ENCODE results near the gene MMP25.
"Not testable (repeated sequence)": the region's sequence is repeated elsewhere in the genome, so short reads cannot be mapped to it uniquely, and the experiment has no call there.

The MMP25 gene

DNA sequence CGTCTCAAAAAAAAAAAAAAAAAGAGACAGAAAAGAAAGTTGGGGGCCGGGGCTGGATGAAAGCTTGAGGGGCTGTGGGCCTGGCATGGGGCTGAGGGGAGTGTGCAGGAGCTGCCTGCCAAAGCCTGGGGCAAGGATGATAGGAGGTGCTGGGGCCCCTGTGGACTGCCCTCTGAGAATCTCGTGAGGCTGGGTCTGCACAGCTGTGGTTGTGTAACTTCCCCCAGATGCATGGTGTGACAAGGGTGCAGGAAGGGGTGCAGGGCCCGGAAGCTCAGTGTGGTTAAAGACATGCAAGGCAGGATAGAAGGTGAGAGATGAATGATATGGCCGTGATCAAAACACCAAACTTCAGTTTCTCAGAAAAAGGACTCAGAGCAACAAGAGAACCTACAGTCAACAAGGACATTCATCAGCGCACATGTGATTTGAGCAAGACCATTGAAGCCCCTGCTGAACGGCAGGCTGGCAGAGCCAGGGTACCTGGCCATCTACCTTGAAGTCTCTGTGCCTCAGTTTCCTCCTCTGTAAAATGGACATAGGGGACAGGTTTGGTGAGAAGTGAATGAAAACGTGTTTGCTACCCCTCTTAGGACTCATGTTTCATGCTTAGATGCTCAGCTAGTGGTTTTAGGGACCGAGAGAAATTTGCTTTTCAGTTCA, 28.6 kb downstream of the MMP25 start:
- no peak for DNase-seq (ENCODE audit: low spot score)

DNA sequence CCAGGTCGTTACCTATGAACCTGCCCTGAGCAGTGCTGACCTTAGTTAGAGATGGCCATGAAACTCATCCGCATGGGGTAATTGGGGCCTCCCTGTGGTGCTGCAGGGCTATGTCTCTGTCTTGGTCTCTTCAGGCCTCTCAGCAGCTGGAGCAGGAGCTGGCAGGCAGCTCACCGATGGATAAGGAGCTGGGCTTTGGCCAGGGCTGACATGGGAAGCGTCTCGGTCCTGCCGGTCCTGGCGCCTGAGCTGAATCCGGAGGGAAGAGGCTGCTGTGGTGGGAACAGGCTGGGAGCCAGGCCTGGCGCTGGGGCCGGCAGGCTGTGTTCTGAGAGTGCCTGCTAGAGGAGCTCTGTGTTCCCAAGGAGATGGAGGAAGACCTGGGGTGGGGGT, 29.2 kb downstream of the MMP25 start:
- DNase-seq (ENCODE audit: low spot score): no peak

DNA sequence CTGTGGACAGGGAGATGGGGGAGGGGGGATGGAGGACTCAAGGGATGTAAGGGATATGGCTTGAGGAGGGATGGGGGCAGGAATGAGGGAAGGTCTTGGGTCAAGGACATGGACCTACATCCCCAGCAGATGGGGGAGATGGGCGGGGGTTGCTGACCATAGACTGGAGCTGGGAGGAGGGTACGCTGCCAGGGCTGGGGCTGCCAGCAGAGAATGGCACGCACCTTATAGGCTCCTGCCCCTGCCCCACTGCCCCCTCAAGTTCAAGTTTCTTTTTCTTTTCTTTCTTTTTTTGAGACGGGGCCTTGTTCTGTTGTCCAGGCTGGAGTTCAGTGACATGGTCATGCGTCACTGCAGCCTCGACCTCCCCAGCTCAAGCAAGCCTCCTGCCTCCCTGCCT, 29.6 kb downstream of the MMP25 start:
- DNase-seq (ENCODE audit: low spot score): not testable (repeated sequence)

DNA sequence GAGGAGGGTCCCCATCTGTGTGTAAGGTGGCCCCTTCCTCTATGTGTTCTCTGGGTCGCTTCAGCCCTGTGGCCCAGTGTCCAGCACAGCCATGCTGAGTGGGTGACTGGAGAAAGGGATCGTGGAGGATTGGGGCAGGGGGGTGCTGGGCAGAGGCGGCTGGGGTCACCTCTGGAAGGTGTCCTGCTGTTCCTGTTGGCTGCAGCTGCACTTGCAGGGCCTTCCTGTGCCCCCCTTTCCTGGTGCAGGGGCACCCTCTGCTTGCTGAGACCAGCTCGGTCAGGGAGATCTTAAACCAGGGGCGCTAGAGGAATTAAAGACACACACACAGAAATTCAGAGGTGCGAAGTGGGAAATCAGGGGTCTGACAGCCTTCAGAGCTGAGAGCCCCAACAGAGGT, 30.2 kb downstream of the MMP25 start:
- no peak for DNase-seq (ENCODE audit: low spot score)

DNA sequence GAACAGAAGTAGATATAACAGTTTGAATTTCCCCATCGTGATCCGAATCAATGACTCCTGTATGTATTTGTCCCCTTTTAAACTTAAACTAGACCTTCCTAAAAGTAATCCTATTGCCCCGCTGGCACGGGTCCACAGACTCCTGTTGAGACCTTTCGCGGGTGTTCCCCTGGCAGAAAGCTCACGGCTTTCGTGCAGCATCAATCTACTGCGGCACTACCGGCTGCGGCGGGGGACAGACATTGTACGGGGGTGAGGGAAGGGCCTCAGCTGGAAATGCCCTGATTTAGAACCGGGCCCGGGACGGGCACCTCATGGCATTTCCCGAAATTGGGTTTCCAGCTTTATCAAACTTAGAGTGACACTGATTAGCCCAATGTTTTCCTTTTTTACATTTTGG, 33.7 kb downstream of the MMP25 start:
- no peak for DNase-seq (ENCODE audit: low spot score)

DNA sequence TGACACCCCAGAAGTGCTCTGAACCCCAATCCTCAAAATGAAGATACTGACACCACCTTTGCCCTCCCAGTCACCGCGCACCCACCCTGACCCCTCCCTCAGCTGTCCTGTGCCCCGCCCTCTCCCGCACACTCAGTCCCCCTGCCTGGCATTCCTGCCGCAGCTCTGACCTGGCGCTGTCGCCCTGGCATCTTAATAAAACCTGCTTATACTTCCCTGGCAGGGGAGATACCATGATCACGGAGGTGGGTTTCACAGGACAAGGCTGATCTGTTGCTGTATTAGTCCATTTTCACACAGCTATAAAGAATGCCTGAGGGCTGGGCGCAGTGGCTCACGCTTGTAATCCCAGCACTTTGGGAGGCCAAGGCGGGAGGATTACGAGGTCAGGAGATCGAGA, 35.6 kb downstream of the MMP25 start:
- not testable (repeated sequence) for DNase-seq (ENCODE audit: low spot score)

DNA sequence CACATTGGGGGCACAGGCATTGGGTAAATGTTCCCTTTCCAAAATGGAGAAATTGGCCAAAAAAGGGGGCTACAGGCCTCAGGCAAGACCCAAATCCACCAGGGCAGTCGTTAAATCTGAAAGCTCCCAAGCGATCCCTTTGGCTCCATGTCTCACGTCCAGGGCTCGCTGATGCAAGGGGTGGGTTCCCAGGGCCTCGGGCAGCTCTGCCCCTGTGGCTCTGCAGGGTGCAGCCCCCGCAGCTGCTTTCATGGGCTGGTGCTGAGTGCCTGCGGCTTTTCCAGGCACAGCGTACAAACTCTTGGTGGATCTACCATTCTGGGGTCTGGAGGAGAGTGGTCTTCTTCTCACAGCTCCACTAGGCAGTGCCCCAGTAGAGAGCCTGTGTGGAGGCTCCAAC, 37.0 kb downstream of the MMP25 start:
- not testable (repeated sequence) for DNase-seq (ENCODE audit: low spot score)

DNA sequence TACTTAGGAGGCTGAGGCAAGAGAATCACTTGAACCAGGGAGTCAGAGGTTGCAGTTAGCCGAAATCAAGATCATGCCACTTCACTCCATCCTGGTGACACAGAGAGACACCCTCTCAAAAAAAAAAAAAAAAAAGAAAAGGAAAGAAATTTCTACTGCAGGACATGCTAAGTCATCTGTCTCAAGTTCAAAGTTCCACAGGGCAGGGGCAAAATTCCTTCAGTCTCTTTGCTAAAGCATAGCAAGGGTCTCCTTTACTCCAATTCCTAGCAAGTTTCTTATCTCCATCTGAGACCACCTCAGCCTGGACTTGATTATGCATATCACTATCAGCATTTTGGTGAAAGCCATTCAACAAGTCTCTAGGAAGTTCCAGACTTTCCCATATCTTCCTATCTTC, 38.1 kb downstream of the MMP25 start:
- DNase-seq (ENCODE audit: low spot score): no peak

DNA sequence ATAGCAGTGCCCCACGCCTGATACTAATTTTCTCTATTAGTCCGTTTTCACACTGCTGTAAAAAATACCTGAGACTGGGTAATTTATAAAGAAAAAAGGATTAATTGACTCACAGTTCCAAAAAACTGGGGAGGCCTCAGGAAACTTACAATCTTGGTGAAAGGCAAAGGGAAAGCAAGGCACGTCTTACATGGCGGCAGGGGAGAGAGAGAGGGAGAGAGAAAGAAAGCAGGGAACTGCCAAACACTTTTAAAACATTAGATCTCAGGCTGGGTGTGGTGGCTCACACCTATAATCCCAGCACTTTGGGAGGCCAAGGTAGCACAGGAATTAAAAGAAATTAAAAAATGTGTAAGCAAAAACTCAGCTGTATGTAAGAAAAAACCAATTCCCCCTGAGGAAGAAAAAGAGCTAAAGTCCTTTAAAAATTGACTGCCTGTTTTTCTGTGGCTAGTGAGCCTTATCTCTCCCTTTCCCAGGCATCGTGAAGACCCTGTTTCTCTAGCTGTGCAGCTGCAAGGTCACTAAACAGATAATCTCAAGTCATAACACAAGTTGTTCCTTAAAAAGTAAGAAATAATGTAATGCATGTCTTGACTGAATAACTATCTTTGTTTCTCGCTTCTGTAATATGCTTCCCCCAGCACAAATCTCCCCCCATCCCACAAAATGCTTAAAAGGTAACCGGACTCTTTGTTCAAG, 38.8 kb downstream of the MMP25 start:
- DNase-seq (ENCODE audit: low spot score): no peak

DNA sequence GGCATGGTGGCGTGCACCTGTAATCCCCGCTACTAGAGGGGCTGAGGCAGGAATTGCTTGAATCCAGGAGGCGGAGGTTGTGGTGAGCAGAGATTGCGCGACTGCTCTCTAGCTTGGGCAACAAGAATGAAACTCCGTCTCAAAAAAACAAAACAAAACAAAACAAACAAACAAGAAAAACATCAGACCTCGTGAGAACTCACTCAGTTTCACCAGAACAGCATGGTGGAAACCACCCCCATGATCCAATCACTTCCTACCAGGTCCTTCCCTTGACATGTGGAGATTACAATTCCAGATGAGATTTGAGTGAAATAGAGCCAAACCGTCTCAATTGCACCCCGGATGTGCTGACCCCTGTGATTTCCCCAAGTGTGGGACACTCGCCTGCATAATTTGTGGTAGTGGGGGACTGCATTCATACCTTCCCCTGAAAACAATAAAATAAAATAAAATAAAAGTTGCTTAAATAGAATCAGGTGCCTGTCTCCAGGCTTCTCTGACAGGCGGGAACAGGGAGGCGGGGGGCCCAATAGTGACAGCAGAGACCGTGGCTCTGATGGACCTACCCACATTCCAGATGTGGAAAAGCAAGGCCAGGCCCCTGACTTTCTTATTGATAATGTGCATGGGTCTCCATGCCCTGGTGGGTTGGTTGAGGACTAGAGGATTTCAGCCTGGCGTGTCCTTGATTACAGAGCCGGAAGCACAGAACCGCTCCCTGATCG, 39.7 kb downstream of the MMP25 start:
- DNase-seq (ENCODE audit: low spot score): no peak

DNA sequence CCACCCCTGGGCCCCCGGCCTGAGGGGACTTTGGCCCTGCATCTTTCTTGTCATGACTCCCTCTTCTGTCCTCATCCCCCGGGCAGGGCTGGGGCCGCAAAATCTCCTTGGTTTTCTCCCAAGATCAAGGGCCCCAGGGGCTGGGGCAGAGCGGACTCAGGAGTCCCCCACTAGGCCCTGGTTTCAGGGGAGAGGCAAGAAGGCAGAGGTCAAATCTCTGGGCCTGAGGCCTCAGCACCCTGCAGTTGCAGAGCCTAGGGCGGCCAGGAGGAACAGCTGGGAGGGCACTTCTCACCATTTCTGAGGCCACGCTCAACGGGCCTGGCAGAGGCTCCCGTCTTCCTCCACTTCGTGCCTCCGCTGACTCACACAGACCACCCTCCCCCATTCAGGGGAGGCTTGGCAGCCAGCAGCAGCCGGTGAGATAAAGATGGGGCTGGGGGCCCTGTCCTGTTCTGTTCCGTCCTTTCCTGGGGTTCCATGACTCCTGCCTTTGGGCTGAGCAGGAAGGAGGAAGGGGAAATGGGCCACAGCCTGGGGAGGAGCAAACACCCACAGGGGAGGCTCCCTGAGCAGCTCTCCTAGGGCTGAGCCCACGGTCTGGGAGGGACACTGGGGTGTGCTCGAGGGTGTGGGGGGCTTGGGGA, 40.4 kb downstream of the MMP25 start:
- DNase-seq (ENCODE audit: low spot score): no peak

DNA sequence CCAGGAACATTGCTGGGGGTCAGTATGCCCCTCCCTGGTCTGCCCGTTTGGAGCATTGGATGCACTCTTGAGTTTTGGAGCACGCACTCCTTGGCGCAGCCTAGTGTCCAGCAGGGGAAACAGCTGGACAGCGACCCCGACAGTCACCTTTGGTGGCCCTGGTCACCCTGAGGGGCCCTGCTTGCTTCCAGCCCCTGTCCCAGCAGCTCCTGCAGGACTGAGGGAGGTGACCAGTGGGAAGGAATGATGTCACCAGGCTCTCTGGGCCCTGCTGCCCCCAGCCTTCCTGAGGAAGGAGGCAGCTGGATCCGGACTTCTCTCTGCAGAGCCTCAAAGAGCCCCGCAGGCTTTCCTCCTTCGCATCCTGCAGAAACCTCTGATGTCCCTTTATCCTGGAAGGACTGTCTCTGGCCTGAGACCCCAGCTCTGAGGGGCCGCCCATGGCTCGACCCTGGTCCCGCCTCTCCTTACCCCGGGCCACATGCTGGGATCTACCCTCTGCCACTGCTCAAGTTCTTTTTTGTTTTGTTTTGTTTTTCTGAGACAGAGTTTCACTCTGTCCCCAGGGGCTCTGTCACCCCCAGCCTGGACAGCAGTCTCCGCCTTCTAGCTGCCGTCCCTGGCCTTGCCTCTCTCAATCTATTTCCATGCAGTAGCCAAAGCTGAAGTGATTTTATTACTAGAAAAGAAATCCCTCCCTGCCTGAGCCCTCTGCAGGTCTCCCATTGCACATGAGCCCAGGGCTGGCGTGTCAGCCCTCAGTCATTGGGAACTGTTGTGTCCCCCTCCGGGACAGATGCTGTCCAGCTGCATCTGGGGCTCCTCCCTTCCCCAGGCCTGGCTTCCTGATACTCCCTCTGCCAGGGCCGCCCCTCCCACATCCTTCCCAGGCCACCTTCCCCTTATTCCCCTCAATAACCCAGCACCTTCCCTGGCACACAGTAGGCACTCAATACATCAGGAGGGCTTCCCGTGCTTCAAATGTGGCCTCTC, 41.2 kb downstream of the MMP25 start:
- DNase-seq (ENCODE audit: low spot score): no peak

DNA sequence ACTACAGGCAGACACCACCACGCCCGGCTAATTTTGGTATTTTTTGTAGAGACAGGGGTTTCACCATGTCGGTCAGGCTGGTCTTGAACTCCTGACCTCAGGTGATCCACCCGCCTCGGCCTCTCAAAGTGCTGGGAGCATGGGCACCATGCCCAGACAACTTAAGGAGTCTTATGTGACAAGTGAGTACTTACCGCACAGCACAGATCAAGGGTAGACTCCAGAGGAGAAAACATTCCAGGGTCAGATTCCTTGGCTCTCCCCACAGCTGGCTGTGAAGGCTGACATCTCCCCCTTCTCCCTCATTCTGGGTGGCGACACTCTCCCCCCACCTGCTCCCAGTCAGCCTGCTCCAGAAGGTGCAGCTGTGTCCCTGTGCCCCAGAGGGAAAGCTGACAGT, 42.1 kb downstream of the MMP25 start:
- DNase-seq (ENCODE audit: low spot score): no peak

DNA sequence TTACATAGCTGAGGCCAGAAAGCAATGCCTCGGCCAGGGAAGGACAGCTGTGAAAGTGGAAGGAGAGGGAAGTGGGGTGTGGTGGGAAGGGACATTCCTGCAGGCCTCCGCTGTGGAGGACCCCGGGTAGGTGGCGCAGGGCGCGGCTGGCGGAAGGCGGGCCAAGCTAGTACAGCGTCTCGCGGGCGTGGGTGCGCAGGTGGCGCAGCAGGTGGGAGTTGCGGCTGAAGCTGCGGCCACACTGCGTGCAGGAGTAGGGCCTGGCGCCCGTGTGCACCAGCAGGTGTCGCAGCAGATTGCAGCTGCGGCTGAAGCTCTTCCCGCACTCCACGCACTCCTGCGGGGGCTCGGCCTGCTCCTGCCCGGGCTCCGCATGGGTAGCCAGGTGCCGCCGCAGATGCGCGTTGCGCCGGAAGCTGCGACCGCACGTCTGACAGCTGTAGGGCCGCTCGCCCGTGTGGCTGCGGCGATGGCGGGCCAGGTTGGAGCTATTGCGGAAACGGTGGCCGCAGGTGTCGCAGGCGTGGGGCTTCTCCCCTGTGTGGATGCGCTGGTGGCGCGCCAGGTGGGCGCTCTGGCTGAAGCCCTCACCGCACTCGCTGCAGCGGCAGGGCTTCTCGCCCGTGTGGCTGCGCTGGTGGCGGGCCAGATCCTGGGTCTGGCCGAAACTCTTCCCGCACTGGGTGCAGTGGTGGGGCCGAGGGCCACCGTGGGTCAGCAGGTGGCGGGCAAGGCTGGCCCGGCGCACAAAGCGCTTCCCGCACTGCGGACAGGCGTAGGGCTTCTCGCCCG, 42.8 kb downstream of the MMP25 start:
- no peak for DNase-seq (ENCODE audit: low spot score)

DNA sequence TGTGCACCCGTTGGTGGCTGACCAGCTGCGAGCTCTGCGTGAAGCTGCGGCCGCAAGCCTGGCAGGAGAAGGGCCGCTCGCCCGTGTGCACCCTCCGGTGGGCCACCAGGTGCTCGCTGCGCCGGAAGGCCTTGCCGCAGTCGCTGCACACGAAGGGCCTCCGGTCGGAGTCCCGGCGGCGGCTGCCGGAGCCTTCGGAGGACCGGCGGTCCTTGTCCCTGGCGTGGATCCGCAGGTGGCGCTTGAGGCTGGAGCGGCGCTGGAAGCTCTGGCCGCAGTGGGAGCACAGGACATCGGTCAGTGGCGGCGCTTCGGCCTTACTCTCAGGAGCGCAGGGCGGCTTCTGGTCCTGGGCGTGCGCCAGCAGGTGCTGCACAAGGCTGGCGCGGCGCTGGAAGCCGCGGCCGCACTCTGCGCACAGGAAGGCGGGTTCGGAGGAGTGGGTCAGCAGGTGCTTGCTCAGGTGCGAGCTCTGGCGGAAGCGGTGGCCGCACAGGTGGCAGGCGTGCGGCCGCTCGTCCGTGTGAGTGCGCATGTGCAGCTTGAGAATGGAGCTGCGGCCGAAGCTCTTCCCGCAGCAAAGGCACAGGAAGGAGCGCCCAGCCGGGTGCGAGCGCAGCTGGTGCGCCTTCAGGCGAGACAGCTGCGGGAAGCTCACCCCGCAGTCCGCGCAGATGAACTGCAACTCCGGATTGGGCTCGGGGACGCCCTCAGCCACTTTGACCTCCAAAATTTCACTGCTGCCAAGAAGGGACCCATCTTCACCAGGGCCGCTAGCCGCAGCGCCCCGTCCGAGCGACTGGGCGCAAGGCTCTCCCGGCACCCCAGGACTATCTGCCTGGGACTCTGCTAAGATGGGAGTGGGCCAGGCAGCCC, 43.6 kb downstream of the MMP25 start:
- no peak for DNase-seq (ENCODE audit: low spot score)

DNA sequence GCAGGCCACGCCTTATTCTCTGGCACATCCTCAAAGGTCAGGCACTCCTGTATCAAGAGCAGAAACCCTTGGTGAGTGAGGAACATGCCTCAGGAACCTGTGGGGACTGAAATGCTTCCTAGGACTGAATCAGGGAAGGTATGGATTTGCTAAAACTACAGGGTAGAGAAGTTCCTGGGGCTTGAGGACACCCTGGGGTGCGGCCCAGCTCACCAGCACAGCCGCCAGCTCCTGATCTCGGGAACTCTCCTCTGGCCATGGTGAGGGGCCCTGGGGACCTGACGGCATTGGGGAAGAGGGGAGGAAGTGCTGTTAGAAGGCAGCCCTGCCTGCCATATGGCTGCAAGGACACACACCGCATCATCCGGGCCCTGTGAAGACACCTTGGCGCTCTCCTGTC, 45.2 kb downstream of the MMP25 start:
- no peak for DNase-seq (ENCODE audit: low spot score)

DNA sequence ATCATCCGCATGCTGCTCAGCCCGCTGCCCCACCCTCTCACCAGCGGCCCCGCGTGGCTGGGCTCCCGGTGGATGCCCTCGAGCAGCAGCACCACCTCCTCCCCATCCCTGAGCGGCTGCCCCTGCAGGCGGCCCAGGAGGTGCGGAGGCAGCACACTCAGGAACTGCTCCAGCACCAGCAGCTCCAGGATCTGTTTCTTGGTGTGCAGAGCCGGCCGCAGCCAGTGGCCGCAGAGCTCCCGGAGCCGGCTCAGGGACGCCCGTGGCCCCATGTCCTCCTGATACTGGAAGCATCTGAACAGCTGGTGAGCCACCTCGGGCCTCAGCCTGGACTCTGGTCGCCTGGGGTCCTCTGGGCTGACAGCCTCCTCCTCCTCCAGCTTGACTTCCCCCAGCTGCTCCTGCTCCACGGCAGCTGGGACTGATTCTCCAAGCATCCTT, 46.2 kb downstream of the MMP25 start:
- no peak for DNase-seq (ENCODE audit: low spot score)

DNA sequence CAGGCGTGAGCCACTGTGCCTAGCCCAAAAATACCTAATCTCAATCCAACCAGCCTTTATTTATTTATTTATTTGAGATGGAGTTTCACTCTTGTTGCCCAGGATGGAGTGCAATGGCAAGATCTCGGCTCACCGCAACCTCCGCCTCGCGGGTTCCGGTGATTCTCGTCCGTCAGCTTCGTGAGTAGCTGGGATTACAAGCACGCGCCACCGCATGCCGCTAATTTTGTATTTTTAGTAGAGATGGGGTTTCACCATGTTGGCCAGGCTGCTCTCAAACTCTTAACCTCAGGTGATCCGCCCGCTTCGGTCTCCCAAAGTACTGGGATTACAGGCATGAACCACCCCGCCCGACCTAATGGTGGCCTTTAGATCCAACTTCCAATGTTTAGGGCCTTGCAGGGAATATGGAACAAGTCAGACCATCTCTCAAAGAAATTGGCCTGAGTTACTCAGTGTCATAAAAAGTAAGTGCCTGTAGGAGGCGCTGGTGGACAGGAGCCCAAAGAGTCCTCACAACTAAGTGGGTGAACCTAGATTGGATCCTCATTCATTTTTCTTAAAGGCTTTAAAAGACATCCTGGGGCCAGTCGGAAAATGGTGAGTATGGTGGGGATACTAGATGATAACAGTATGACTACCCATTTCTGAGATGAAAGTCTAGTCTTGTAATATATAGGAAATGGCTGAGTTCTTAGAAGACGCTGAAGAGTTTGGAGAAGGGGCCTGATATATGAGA, 48.1 kb downstream of the MMP25 start:
- DNase-seq (ENCODE audit: low spot score): no peak

DNA sequence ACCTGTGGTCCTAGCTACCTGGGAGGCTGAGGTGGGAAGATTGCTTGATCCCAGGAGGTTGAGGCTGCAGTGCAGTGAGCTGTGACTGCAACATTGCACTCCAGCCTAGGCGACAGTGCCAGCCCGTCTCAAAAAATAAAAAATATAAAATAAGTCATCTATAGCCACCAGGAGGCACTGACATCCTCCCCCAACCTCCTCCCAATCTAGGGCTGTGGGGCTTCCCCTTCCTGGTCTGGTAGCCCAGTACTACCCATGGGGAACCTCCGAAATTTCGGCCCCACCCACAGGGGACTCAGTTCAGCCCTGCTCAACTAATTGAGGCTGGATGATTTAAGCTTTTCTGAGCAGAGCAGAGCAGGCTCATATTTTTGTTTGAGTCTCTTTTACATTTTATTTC, 49.5 kb downstream of the MMP25 start:
- DNase-seq (ENCODE audit: low spot score): no peak
